HG02840 (cell line): Measurements from ENCODE around the gene EVI2B.
"Not testable (repeated sequence)": the region's sequence is repeated elsewhere in the genome, so short reads cannot be mapped to it uniquely, and the experiment has no call there.

Experiments
- ATAC-seq: cut with Tn5 transposase; IDR thresholded peaks from one replicate; pipeline ENCODE4 v1.9.1; 2021; ENCODE audit warnings: mild to moderate bottlenecking, moderate library complexity, moderate number of reproducible peaks; ENCODE audit not compliant: unreplicated experiment, low FRiP score

The EVI2B gene

GRCh38 chr17:31273516-31273915 lies 40.3 kb downstream of the EVI2B start:
- ATAC-seq: no peak

GRCh38 chr17:31272803-31273202 lies 41.1 kb downstream of the EVI2B start:
- ATAC-seq: no peak

GRCh38 chr17:31272236-31272635 lies 41.6 kb downstream of the EVI2B start:
- no peak for ATAC-seq

GRCh38 chr17:31269578-31269983 lies 44.3 kb downstream of the EVI2B start:
- no peak for ATAC-seq

- ATAC-seq: no peak
Measured at GRCh38 chr17:31269036-31269577, 44.7 kb downstream of the EVI2B start.

GRCh38 chr17:31266042-31266441 lies 47.8 kb downstream of the EVI2B start:
- no peak for ATAC-seq

- ATAC-seq: not testable (repeated sequence)
Measured at GRCh38 chr17:31262923-31263322, 50.9 kb downstream of the EVI2B start.

GRCh38 chr17:31261601-31262000 lies 52.3 kb downstream of the EVI2B start:
- no peak for ATAC-seq

GRCh38 chr17:31260151-31260550 lies 53.7 kb downstream of the EVI2B start:
- no peak for ATAC-seq

GRCh38 chr17:31256936-31257335 lies 56.9 kb downstream of the EVI2B start:
- no peak for ATAC-seq

- ATAC-seq: no peak
Measured at GRCh38 chr17:31254654-31255053, 59.2 kb downstream of the EVI2B start.
